ENCODE data around the gene FBXL12.
"Not testable (repeated sequence)": the region's sequence is repeated elsewhere in the genome, so short reads cannot be mapped to it uniquely, and the experiment has no call there.

Gene FBXL12

GRCh38 chr19:9823816-9824215, 4.9 kb upstream of the FBXL12 start:
- Mint-ChIP-seq H3K4me3 (no peak overlapping the region), H3K4me1 (peaks cover 24% of the 10 kb centered on the region), H3K27ac (no peak overlapping the region), H3K9me3 (no peaks in the 10 kb centered on the region), H3K36me3 (peaks cover 33% of the 10 kb centered on the region)
- DNase-seq (ENCODE audit: low spot score in 2 of 2) (no peak), ATAC-seq (no peak)

GRCh38 chr19:9820034-9820433, 1.2 kb upstream of the FBXL12 start:
- peaks cover 24% of the 10 kb centered on the region for H3K36me3 Mint-ChIP-seq
- peak overlapping the region; percentile 89 for H3K27ac Mint-ChIP-seq
- H3K4me3 Mint-ChIP-seq, result peak overlapping the region; percentile 84
- not testable (repeated sequence) for DNase-seq (ENCODE audit: low spot score in 2 of 2); ATAC-seq; H3K9me3 Mint-ChIP-seq
- H3K4me1 Mint-ChIP-seq, result peaks cover 19% of the 10 kb centered on the region

- no peak for ATAC-seq
- no peak for DNase-seq (ENCODE audit: low spot score in 2 of 2)
- peak overlapping the region; percentile 89 for H3K27ac Mint-ChIP-seq
- H3K9me3 Mint-ChIP-seq, result no peaks in the 10 kb centered on the region
- H3K36me3 Mint-ChIP-seq, result peaks cover 29% of the 10 kb centered on the region
- H3K4me1 Mint-ChIP-seq, result peaks cover 19% of the 10 kb centered on the region
- H3K4me3 Mint-ChIP-seq, result peak overlapping the region; percentile 84
Observed at GRCh38 chr19:9819596-9819909, 674 bp upstream of the FBXL12 start.

GRCh38 chr19:9818175-9818733, 625 bp downstream of the FBXL12 start:
- Mint-ChIP-seq H3K27ac (peak overlapping the region; percentile 89), H3K4me1 (peaks cover 19% of the 10 kb centered on the region), H3K4me3 (peak overlapping the region; percentile 84), H3K36me3 (peaks cover 35% of the 10 kb centered on the region), H3K9me3 (no peaks in the 10 kb centered on the region)
- DNase-seq (ENCODE audit: low spot score in 2 of 2), result no peak
- no peak for ATAC-seq

DNA sequence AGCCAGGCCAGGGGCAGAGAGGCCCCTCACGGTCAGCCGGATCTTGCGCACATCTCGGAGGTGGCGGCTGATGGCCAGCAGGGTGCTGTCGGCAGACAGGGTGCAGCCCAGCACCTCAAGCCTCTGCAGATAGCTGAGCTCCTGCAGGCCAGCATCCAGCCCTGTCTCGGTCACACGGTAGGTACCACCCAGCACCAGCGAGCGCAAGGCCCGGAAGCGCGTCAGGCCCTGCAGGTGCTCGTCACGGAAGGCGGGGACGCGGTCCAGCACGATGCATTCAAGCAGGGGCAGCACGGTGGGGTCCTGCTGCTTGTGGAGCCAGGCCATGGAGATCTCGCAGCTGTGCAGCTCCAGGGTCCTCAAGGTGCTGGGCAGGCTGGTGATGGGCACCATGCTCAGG, 7.7 kb downstream of the FBXL12 start:
- peak; percentile 19 for ATAC-seq
- no peak for DNase-seq (ENCODE audit: low spot score in 2 of 2)
- no peak overlapping the region for H3K27ac Mint-ChIP-seq
- H3K4me1 Mint-ChIP-seq, result peaks cover 13% of the 10 kb centered on the region
- peaks cover 76% of the 10 kb centered on the region for H3K36me3 Mint-ChIP-seq
- no peaks in the 10 kb centered on the region for H3K9me3 Mint-ChIP-seq
- H3K4me3 Mint-ChIP-seq, result no peak overlapping the region

GRCh38 chr19:9808855-9809824, 9.7 kb downstream of the FBXL12 start:
- Mint-ChIP-seq H3K4me3 (no peak overlapping the region), H3K36me3 (peaks cover 60% of the 10 kb centered on the region), H3K27ac (peak overlapping the region; percentile 79), H3K9me3 (no peaks in the 10 kb centered on the region), H3K4me1 (peaks cover 13% of the 10 kb centered on the region)
- ATAC-seq (no peak), DNase-seq (ENCODE audit: low spot score in 2 of 2) (no peak)

- Mint-ChIP-seq H3K4me3 (no peak overlapping the region), H3K36me3 (peaks cover 39% of the 10 kb centered on the region), H3K27ac (no peak overlapping the region), H3K4me1 (peaks cover 13% of the 10 kb centered on the region), H3K9me3 (no peaks in the 10 kb centered on the region)
- DNase-seq (ENCODE audit: low spot score in 2 of 2), result no peak
- no peak for ATAC-seq
Observed at GRCh38 chr19:9806803-9807202, 12.1 kb downstream of the FBXL12 start.

DNA sequence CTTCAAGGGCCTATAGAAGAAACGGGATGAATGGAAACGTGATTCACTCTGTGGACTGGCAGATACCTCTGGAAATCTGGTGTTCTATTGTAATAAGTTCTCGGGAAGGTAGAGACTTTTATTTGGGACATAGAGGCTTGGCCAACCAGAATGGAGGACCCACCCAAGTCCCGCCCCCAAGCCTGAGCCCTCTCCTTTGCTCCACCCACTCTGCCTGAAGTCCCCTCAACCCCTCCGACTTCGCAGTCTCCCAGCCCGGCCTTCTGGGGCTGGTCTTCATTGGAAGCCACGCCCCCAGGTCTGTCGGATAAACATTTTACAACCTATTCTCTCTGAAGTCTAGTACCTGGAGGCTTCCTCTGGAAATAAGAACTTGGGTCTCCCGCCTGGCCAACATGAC, 16.9 kb downstream of the FBXL12 start:
- Mint-ChIP-seq H3K9me3 (no peaks in the 10 kb centered on the region), H3K27ac (no peak overlapping the region), H3K4me1 (peaks cover 5% of the 10 kb centered on the region), H3K36me3 (no peaks in the 10 kb centered on the region), H3K4me3 (no peak overlapping the region)
- DNase-seq (ENCODE audit: low spot score in 2 of 2), result no peak
- ATAC-seq, result no peak

DNA sequence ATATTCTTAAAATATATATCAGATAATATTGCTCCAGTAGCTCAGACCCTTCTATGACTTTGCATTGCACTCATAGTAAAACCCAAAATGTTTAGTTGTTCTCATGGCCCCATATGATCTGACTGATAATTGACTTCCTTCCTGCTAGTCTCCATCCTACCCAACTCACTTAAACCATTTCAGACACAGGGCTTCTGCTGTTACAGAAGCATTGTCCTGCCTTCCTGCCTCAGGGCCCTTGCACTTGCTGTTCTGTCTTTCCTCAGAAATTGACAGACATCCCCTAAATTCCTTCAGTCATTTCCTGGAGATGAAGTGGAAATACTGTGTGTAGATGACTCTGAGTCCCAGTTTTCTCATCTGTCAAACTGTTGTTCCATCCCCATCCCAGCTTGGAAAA, 19.7 kb downstream of the FBXL12 start:
- DNase-seq (ENCODE audit: low spot score in 2 of 2), result no peak
- Mint-ChIP-seq H3K36me3 (no peaks in the 10 kb centered on the region), H3K27ac (no peak overlapping the region), H3K4me1 (peaks cover 14% of the 10 kb centered on the region), H3K4me3 (no peak overlapping the region), H3K9me3 (no peaks in the 10 kb centered on the region)
- ATAC-seq, result no peak

GRCh38 chr19:9797871-9798270, 21.0 kb downstream of the FBXL12 start:
- H3K4me3 Mint-ChIP-seq, result no peak overlapping the region
- H3K27ac Mint-ChIP-seq, result no peak overlapping the region
- H3K36me3 Mint-ChIP-seq, result peaks cover 6% of the 10 kb centered on the region
- no peak for DNase-seq (ENCODE audit: low spot score in 2 of 2)
- H3K4me1 Mint-ChIP-seq, result peaks cover 14% of the 10 kb centered on the region
- no peaks in the 10 kb centered on the region for H3K9me3 Mint-ChIP-seq
- ATAC-seq, result no peak

GRCh38 chr19:9796113-9796773, 22.6 kb downstream of the FBXL12 start:
- Mint-ChIP-seq H3K9me3 (no peaks in the 10 kb centered on the region), H3K27ac (peak overlapping the region; percentile 77), H3K4me3 (no peak overlapping the region), H3K36me3 (peaks cover 6% of the 10 kb centered on the region), H3K4me1 (peaks cover 19% of the 10 kb centered on the region)
- peak; percentile 70 for ATAC-seq
- peak; percentile 64 to 87 for DNase-seq (ENCODE audit: low spot score in 2 of 2)

DNA sequence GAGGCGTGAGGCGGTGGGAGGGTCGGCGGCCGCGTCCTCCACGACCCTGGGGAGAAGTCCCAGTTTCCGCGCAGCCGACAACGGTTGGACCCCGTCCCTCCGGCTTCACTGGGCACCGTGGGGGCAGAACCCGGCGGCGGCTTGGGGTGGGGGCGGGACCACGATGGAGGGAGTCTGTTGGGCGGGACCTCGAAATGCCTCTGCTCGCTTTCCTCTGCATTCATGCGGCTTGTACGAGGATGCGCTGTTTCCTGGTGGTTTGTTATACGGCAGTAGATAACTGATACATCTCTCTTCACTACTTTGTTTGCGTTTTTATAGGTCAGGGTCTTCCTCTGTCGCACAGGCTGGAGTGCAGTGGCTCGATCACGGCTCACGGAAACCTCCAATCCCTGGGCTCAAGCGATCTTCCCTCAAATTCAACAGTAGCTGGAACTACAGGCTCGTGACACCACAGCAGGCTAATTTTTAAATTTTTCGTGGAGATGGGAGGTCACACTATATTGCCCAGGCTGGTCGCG, 25.7 kb downstream of the FBXL12 start:
- Mint-ChIP-seq H3K27ac (peak overlapping the region; percentile 95), H3K4me1 (peaks cover 21% of the 10 kb centered on the region), H3K36me3 (peaks cover 11% of the 10 kb centered on the region), H3K4me3 (peak overlapping the region; percentile 90), H3K9me3 (no peaks in the 10 kb centered on the region)
- ATAC-seq (peak; percentile 44), DNase-seq (ENCODE audit: low spot score in 2 of 2) (no peak)

DNA sequence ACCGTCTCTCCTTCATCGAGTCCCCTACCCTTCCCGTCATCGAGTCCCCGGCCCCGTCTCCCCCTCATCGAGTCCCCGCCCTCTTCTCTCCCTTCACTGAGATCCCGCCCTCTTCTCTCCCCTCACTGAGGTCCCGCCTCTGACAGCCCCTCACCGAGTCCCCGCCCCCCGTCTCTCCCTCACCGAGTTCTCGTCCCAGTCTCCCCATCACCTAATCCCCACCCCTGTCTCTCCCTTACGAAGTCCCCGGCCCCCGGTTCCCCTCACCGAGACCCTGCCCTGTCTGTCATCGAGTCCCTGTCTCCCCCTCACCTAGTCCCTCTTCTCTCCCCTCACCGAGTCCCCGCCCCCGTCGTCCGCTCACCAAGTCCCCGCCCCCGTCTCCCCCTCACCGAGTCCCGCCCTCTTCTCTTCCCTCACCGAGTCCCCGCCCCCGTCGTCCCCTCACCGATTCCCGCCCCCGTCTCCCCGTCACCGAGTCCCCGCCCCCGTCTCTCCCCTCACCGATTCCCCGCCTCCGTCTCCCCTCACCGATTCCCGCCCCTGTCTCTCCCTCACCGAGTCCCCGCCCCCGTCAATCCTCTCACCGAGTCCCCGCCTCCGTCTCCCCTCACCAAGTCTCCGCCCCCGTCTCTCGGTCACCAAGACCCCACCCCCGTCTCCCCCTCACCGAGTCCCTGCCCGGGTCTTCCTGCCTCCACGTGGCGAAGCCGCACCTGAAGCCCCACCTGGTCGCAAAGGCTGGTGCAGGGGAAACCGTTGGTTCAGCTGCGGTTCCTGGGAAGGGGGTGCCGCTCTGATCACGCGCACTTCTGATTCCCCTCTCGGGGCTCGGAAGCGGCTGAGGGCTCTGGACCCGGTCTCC, 26.4 kb downstream of the FBXL12 start:
- DNase-seq (ENCODE audit: low spot score in 2 of 2) (peak; percentile 78 to 96), ATAC-seq (peak; percentile 76)
- Mint-ChIP-seq H3K4me3 (peak overlapping the region; percentile 90), H3K4me1 (peaks cover 21% of the 10 kb centered on the region), H3K9me3 (no peaks in the 10 kb centered on the region), H3K27ac (peak overlapping the region; percentile 95), H3K36me3 (peaks cover 11% of the 10 kb centered on the region)

- DNase-seq (ENCODE audit: low spot score in 2 of 2) (peak; percentile 73 to 94), ATAC-seq (peak; percentile 81)
- Mint-ChIP-seq H3K9me3 (no peaks in the 10 kb centered on the region), H3K27ac (peak overlapping the region; percentile 95), H3K4me1 (peaks cover 21% of the 10 kb centered on the region), H3K36me3 (peaks cover 11% of the 10 kb centered on the region), H3K4me3 (peak overlapping the region; percentile 90)
Observed at GRCh38 chr19:9791552-9792205, 27.2 kb downstream of the FBXL12 start.
